GM06990 (cell line): ENCODE measurements around the gene MAPKAPK2.

ENCODE experiments used
- DNase-seq: peaks from one replicate; pipeline ENCODE4 v3.0.0-alpha.2; 2011; ENCODE audit not compliant: insufficient read length; ENCODE audit errors: extremely low read depth
- H3K27me3 ChIP-seq: replicated peaks from 2 replicates; pipeline ENCODE4 v1.6.0; 2011; ENCODE audit warnings: low read length; ENCODE audit not compliant: control insufficient read depth, insufficient read depth
- H3K36me3 ChIP-seq: 2 replicates; pipeline ENCODE4 v1.5.1; 2011; ENCODE audit warnings: low read length; ENCODE audit not compliant: control insufficient read depth, insufficient read depth
- H3K4me3 ChIP-seq: replicated peaks from 2 replicates; pipeline ENCODE4 v1.5.1; 2011; ENCODE audit warnings: low read depth, mild to moderate bottlenecking, control low read depth, low read length
- TF ChIP-seq, protein P1 (sequence below): IDR thresholded peaks from 2 replicates; pipeline ENCODE4 v1.5.1; 2011; ENCODE audit warnings: low read length, control low read depth, mild to moderate bottlenecking, inconsistent platforms; ENCODE audit not compliant: insufficient read depth, poor library complexity, severe bottlenecking

The MAPKAPK2 gene

DNA sequence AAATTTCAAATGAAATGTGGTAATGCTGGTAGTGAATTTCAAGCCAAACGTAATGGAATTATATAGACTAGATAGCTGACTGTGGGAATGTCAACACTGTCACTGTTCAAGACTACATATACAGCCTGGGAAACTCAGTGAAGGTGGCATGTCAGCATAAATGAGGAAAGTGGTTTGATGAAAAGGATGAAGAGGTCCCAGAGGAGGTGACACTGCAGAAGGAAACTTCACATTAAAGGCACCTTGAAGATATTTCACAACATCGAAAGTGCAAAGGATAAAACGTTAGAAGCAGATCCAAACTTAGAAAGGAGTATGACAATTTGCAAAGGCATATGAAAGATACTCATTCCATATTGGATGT lies 25.7 kb downstream of the MAPKAPK2 start:
- TF ChIP-seq, protein P1, sequence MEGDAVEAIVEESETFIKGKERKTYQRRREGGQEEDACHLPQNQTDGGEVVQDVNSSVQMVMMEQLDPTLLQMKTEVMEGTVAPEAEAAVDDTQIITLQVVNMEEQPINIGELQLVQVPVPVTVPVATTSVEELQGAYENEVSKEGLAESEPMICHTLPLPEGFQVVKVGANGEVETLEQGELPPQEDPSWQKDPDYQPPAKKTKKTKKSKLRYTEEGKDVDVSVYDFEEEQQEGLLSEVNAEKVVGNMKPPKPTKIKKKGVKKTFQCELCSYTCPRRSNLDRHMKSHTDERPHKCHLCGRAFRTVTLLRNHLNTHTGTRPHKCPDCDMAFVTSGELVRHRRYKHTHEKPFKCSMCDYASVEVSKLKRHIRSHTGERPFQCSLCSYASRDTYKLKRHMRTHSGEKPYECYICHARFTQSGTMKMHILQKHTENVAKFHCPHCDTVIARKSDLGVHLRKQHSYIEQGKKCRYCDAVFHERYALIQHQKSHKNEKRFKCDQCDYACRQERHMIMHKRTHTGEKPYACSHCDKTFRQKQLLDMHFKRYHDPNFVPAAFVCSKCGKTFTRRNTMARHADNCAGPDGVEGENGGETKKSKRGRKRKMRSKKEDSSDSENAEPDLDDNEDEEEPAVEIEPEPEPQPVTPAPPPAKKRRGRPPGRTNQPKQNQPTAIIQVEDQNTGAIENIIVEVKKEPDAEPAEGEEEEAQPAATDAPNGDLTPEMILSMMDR = no peak
- Histone ChIP-seq H3K36me3 (no peaks in the 10 kb centered on the region; the same call in 1 of the 2 replicates), H3K27me3 (no peaks in the 10 kb centered on the region), H3K4me3 (no peak overlapping the region)
- DNase-seq = no peak

DNA sequence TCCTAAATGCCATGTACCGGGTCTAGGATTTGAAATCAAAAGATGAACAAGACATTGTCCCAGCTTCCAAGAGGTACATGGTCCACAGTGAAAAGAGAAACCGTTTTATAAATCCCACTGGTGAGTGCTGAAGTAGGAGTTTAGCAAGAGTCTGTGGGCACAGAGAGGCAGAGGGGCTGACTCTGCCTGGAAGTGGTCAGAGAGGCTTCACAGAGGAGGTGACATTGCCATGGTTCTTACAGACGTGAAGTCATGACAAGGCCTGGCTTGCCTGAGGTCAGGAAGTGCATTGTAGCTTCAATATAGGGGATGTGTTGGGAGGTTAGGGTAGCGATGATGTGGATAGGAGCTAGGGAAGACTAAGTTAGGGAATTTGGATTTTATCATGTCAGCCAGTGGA lies 28.4 kb downstream of the MAPKAPK2 start:
- TF ChIP-seq, protein P1 = no peak
- Histone ChIP-seq H3K27me3 (no peaks in the 10 kb centered on the region), H3K4me3 (no peak overlapping the region), H3K36me3 (no peaks in the 10 kb centered on the region)
- no peak for DNase-seq

DNA sequence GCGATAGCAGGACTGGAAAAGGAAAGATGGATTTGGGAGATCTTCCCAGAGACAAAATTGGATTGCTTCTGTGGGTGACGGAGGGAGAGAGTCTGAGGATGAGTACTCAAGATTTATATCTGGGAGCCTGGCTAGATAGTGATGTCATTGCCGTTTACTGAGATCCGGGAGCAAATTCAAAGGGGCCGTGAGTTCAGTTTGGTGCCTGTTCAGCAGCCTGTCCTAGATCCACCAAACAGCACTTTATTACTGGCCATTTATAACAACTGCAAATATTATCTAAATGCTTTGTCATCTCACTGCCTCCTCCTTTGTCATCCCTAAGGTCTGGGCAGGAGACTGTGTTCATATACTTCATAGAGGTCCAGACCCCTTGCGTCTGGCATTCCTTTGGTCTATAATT lies 29.2 kb downstream of the MAPKAPK2 start:
- no peaks in the 10 kb centered on the region for H3K36me3 ChIP-seq
- no peak for DNase-seq
- H3K27me3 ChIP-seq = no peaks in the 10 kb centered on the region
- H3K4me3 ChIP-seq = no peak overlapping the region
- TF ChIP-seq, protein P1 = no peak

- no peaks in the 10 kb centered on the region for H3K27me3 ChIP-seq
- H3K4me3 ChIP-seq = no peak overlapping the region
- no peaks in the 10 kb centered on the region for H3K36me3 ChIP-seq
- TF ChIP-seq, protein P1 = no peak
- DNase-seq = no peak
Measured at GRCh38 chr1:206714331-206715058, 29.8 kb downstream of the MAPKAPK2 start.

GRCh38 chr1:206715120-206715519 lies 30.4 kb downstream of the MAPKAPK2 start:
- TF ChIP-seq, protein P1 = no peak
- no peak for DNase-seq
- H3K4me3 ChIP-seq = no peak overlapping the region
- H3K27me3 ChIP-seq = no peaks in the 10 kb centered on the region
- no peaks in the 10 kb centered on the region for H3K36me3 ChIP-seq
